Heart left ventricle (tissue), 16 donors: ENCODE data around the gene RBMS1. TPM values are rescaled to one million over a fixed set of nuclear protein-coding genes. Genes with fewer than 3 reads are reported as not detected.

Experiments used
- ATAC-seq, 4 donors: fragments of 200-7000 bp; cut with Tn5 transposase; one replicate each; pipeline ENCODE4 v1.9.1; 2020 to 2022; ENCODE audit warnings: moderate library complexity in 4 of 4, mild to moderate bottlenecking in 3 of 4, moderate number of reproducible peaks in 1 of 4
- DNase-seq, 5 donors: peaks; one replicate each; pipeline ENCODE4 v3.0.0-alpha.2; 2020
- H3K27ac ChIP-seq, 12 donors: fragments of 200-600 bp; sonication (generic) in 4 of 12; one replicate each; pipeline versions ENCODE4 v1.5.0 to v1.8.0; 2016 to 2022; ENCODE audit warnings: mild to moderate bottlenecking in 2 of 12
- H3K27me3 ChIP-seq, 9 donors: fragments of 200-600 bp; sonication (generic) in 2 of 9; one replicate each; pipeline versions ENCODE4 v1.5.1 to v1.8.0; 2016 to 2022; ENCODE audit warnings: mild to moderate bottlenecking in 3 of 9
- H3K36me3 ChIP-seq, 9 donors: fragments of 200-600 bp; sonication (generic) in 2 of 9; one replicate each; pipeline versions ENCODE4 v1.5.0 to v1.8.0; 2018 to 2022; ENCODE audit warnings: mild to moderate bottlenecking in 2 of 9
- H3K4me1 ChIP-seq, 12 donors: fragments of 200-600 bp; sonication (generic) in 4 of 12; one replicate each; pipeline versions ENCODE4 v1.5.0 to v1.8.0; 2016 to 2022; ENCODE audit warnings: mild to moderate bottlenecking in 3 of 12
- H3K4me3 ChIP-seq, 12 donors: fragments of 200-600 bp; sonication (generic) in 4 of 12; one replicate each; pipeline versions ENCODE4 v1.5.0 to v1.8.0; 2017 to 2022; ENCODE audit warnings: mild to moderate bottlenecking in 9 of 12, moderate library complexity in 4 of 12
- H3K9me3 ChIP-seq, 12 donors: fragments of 200-600 bp; sonication (generic) in 4 of 12; one replicate each; pipeline versions ENCODE4 v1.5.0 to v1.8.0; 2016 to 2022; ENCODE audit warnings: mild to moderate bottlenecking in 1 of 12
- CTCF ChIP-seq, 12 donors: fragments of 200-600 bp; sonication (generic) in 4 of 12; IDR thresholded peaks; one replicate each; pipeline versions ENCODE4 v1.5.0 to v1.8.0; 2018 to 2022; ENCODE audit warnings: antibody characterized with exemption in 12 of 12, mild to moderate bottlenecking in 5 of 12
- POLR2A ChIP-seq, 2 donors: fragments of 450-650 bp; IDR thresholded peaks; one replicate each; pipeline ENCODE4 v1.6.1; 2017; ENCODE audit warnings: antibody characterized with exemption in 2 of 2, mild to moderate bottlenecking in 2 of 2, moderate library complexity in 2 of 2
- WGBS, 4 donors: extraction: QIAGEN DNeasy Blood & Tissue Kit in 2 of 4; methylation state at CpG; one replicate each; pipeline versions ENCODE4 v1.1.5 to v1.1.7; 2013 to 2018; 5-methylcytosine and 5-hydroxymethylcytosine counted together
- intact Hi-C, 10 donors: fragments of 100-400 bp; cut with DNase I; formaldehyde crosslinking; loops; one replicate each; pipeline versions ENCODE4 v1.11.1 to v1.14.2; 2022
- polyA plus RNA-seq, 2 donors: library from polyadenylated mRNA; stranded (reverse); fragments of 200-250 nt; gene quantifications; one replicate each; pipeline ENCODE4 v1.2.3, GENCODE V29; 2013
- total RNA-seq, 9 donors: library from RNA; depleted of rRNA in 2 of 9; stranded (reverse); fragments of >200 nt in 2 of 9; fragmentation: NEBNext Ultra II Directional in 3 of 9; extraction: Animal tissue kit (Norgen Biotek cat#: 25700) in 3 of 9; gene quantifications; one replicate each; pipeline versions ENCODE4 v1.1.0 to v1.2.4, GENCODE V29; 2016 to 2023
- donor health status: ischemic (EF 13 %, LVEDD 7.1; RV severe dilation, severe dysfunction).
- donor health status: healthy with polysubstance abuse.
- donor health status: DM: no; HTN: yes; CAD: no.
- donor health status: DM: no; HTN: no; CAD: no.
- donor health status: ischemic (EF 25% LVEDD 6.9; RV normal size, moderate dysfunction).
- donor health status: ischemic (EF 25% LVEDD 5.7; RV mildly dilated, moderate dysfunction).
- donor health status: healthy.
- donor health status: DM: yes; HTN: yes; CAD: no.
- donor health status: ischemic (EF 35%, LVEDD 5.7; RV mildly dilated, moderate dysfunction).
- donor health status: nonischemic (EF 11% LVEDD 7.7; RV severe dilation, severe dysfunction).
- donor health status: DM: yes; HTN: yes; CAD: no.
- donor health status: PGD.
- donor health status: ischemic (EF 29% LVEDD 5.4; RV normal size, mild dysfunction).
- donor health status: nonischemic (EF 23%, LVEDD 6.1; RV moderate dilation, normal function).

Gene RBMS1
- total and polyA plus RNA-seq, 11 donors = 32.4 to 102 (median 52.6) TPM

- H3K27ac ChIP-seq = peak overlapping the region in 1 of 12 donors; percentile 71
- H3K4me1 ChIP-seq = peaks cover 0 to 90% (median 73%) of the 10 kb centered on the region in 12 donors
- ATAC-seq = no peak
These were observed 148.4 kb downstream of the RBMS1 start for GRCh38 chr2:160345071-160345764.

GRCh38 chr2:160343404-160343803 is 150.2 kb downstream of the RBMS1 start:
- Histone ChIP-seq H3K27ac (peak overlapping the region in 1 of 12 donors; percentile 34), H3K27me3 (no peaks in the 10 kb centered on the region), H3K36me3 (no peaks in the 10 kb centered on the region), H3K4me3 (no peak overlapping the region), H3K9me3 (no peaks in the 10 kb centered on the region), H3K4me1 (peaks cover 6 to 93% (median 73%) of the 10 kb centered on the region in 12 donors)
- TF ChIP-seq CTCF (IDR thresholded peaks at IDR 0.05) (no peak), POLR2A (IDR thresholded peaks at IDR 0.05) (no peak)
- ATAC-seq (no peak), DNase-seq (no peak)
- intact Hi-C loops = no loop called here
- WGBS, 4 donors = 73 to 87% (median 81%) methylated on average over 2 of the region's 2 CpGs

More at GRCh38 chr2:160345071-160345764, 148.4 kb downstream of the RBMS1 start:
- TF ChIP-seq POLR2A (IDR thresholded peaks at IDR 0.05) (no peak), CTCF (IDR thresholded peaks at IDR 0.05) (no peak)
- intact Hi-C loops = no loop called here
- no peaks in the 10 kb centered on the region for H3K27me3 ChIP-seq
- no peak overlapping the region for H3K4me3 ChIP-seq
- DNase-seq = no peak
- H3K36me3 ChIP-seq = peaks cover 0 to 5% (median 0%) of the 10 kb centered on the region in 9 donors
- 80 to 88% (median 86%) methylated on average over 5 of the region's 5 CpGs for WGBS, 4 donors
- H3K9me3 ChIP-seq = no peaks in the 10 kb centered on the region

GRCh38 chr2:160339726-160340125 is 153.9 kb downstream of the RBMS1 start:
- intact Hi-C loops = loop anchor here in 2 of 10 donors (10.0 kb wide), 2 partner anchors 65 to 155 kb away; partner anchors contain the start of gene RBMS1 (in 1 of the 2)
- H3K4me3 ChIP-seq = no peak overlapping the region
- no peaks in the 10 kb centered on the region for H3K36me3 ChIP-seq
- WGBS, 4 donors = 58 to 77% (median 69%) methylated on average over 2 of the region's 2 CpGs
- H3K27me3 ChIP-seq = no peaks in the 10 kb centered on the region
- DNase-seq (no peak), ATAC-seq (no peak)
- TF ChIP-seq POLR2A (IDR thresholded peaks at IDR 0.05) = no peak
- H3K9me3 ChIP-seq = no peaks in the 10 kb centered on the region
- H3K4me1 ChIP-seq = peaks cover 7 to 90% (median 71%) of the 10 kb centered on the region in 12 donors
- H3K27ac ChIP-seq = peak overlapping the region in 2 of 12 donors; percentile 42 to 69

GRCh38 chr2:160338901-160339685 is 154.5 kb downstream of the RBMS1 start:
- TF ChIP-seq POLR2A (IDR thresholded peaks at IDR 0.05) = no peak
- TF ChIP-seq CTCF (IDR thresholded peaks at IDR 0.05) = no peak
- Histone ChIP-seq H3K4me1 (peaks cover 7 to 94% (median 75%) of the 10 kb centered on the region in 12 donors), H3K36me3 (no peaks in the 10 kb centered on the region), H3K27ac (peak overlapping the region in 6 of 12 donors; percentile 1 to 69 (median 14)), H3K4me3 (no peak overlapping the region), H3K9me3 (no peaks in the 10 kb centered on the region), H3K27me3 (no peaks in the 10 kb centered on the region)
- ATAC-seq = peak; percentile 56 to 88 (median 73)
- WGBS, 4 donors = 28 to 37% (median 30%) methylated on average over 5 of the region's 5 CpGs
- peak in 4 of 5 donors; percentile 37 to 58 (median 46) for DNase-seq
- intact Hi-C loops = loop anchor here in 2 of 10 donors (10.0 kb wide), 2 partner anchors 66 to 156 kb away; partner anchors contain the start of gene RBMS1 (in 1 of the 2)
